Mucosa of stomach (tissue), 1 donor: ENCODE results near the gene BZW2.

Experiments used
- H3K27me3 ChIP-seq: one replicate; pipeline ENCODE4 v1.7.0; 2013; ENCODE audit warnings: mild to moderate bottlenecking, low read length; ENCODE audit not compliant: control insufficient read depth, insufficient read depth
- H3K36me3 ChIP-seq: one replicate; pipeline ENCODE4 v1.7.0; 2013; ENCODE audit warnings: low read length; ENCODE audit not compliant: control insufficient read depth, insufficient read depth
- H3K4me1 ChIP-seq: one replicate; pipeline ENCODE4 v1.7.0; 2013; ENCODE audit warnings: mild to moderate bottlenecking, low read length; ENCODE audit not compliant: control insufficient read depth, insufficient read depth
- H3K4me3 ChIP-seq: one replicate; pipeline ENCODE4 v1.7.0; 2013; ENCODE audit warnings: low read length
- H3K9ac ChIP-seq: one replicate; pipeline ENCODE4 v1.7.0; 2013; ENCODE audit warnings: mild to moderate bottlenecking, low read length, moderate library complexity
- H3K9me3 ChIP-seq: one replicate; pipeline ENCODE4 v1.7.0; 2013; ENCODE audit warnings: mild to moderate bottlenecking, low read length, moderate library complexity; ENCODE audit not compliant: control insufficient read depth
- donor health status: Pancreatic carcinoma.

The BZW2 gene

DNA sequence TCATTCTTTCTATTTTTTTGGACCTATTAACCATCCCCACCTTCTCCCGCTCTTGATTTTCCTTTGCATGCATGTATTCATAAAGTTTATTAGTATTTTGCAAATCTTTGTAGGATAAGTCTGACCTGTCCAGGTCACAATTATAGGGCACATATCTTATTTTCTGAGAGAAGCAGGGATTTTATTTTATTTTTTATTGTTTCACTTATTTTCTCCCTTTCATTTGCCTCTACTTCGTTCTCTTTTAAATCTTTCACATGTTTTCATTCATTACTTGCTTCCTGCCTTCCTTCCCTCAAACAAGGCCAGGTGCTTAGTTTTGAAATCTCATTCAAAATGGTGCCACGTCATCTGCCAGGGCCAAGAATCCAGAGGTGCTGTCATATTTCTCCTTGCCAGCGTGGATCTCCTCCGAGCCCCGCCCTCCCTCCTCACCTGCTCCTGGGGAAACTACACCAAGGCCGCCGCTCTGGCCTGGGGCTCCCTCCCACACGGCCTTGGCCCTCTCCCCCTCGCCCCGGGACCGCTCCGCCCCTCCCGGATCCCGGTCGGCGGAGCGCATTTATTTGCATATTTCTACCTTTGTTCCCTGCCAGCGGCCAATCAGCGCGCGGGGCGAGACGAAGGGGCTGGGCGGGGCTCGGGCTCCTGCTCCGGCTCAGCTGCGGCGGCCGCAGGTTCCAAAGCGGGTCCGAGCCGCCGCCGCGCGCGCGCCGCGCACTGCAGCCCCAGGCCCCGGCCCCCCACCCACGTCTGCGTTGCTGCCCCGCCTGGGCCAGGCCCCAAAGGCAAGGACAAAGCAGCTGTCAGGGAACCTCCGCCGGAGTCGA lies 107.3 kb downstream of the BZW2 start, which contains the start of gene TSPAN13:
TSS of gene TSPAN13 (plus strand) at position 654 of the 830 bp plus-strand sequence. CDS start 213 bp downstream, outside the sequence.
- H3K36me3 ChIP-seq: no peaks in the 10 kb centered on the region
- H3K27me3 ChIP-seq: no peaks in the 10 kb centered on the region
- no peaks in the 10 kb centered on the region for H3K9me3 ChIP-seq
- peak within 1 kb of the TSS; percentile 11 for H3K4me3 ChIP-seq
- H3K4me1 ChIP-seq: no peaks in the 10 kb centered on the region
- H3K9ac ChIP-seq: peak within 1 kb of the TSS; percentile 80

DNA sequence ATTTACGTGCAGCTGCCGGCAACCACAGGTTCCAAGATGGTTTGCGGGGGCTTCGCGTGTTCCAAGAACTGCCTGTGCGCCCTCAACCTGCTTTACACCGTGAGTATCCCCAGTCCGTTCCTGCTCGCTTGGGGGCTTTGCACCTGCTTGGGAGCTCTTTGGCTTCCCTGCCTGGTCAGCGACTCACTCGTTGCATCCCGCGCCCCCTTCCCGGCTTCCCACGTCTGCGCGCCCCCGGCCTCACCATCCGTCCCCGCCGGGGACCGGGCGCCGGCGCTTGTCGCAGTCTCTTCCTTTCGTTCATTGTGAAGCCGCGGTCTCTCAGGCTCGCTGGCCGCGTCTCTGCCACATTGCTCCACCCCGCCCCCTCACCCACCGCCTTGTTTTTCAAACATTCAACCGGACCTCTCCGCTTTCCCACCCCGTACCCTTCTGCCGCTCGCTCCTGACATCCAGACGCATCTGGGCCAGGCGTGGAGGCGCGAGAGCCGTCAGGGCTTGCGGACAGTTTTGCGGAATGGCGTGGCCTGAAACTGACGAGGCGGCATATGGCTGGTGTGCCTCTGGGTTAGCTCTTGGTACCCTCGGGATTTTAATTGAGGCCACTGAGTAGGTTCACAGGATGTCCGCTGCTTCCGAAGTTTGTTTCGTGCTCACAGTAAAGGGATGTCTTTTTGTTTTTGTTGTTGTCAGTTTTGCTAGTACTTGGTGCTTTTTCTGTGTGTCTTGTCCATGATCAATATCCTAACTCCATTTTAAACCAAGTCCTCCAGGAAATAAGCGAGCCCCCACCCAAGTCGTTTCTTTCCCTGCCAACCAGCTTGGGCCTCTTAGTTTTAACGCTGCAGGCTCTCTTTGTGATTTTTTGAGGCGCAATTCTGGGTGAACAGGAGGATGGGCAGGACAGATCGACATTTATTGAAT lies 108.2 kb downstream of the BZW2 start:
- Histone ChIP-seq H3K36me3 (no peaks in the 10 kb centered on the region), H3K4me1 (no peaks in the 10 kb centered on the region), H3K9ac (peak overlapping the region; percentile 80), H3K9me3 (no peaks in the 10 kb centered on the region), H3K27me3 (no peaks in the 10 kb centered on the region), H3K4me3 (peak overlapping the region; percentile 11)

DNA sequence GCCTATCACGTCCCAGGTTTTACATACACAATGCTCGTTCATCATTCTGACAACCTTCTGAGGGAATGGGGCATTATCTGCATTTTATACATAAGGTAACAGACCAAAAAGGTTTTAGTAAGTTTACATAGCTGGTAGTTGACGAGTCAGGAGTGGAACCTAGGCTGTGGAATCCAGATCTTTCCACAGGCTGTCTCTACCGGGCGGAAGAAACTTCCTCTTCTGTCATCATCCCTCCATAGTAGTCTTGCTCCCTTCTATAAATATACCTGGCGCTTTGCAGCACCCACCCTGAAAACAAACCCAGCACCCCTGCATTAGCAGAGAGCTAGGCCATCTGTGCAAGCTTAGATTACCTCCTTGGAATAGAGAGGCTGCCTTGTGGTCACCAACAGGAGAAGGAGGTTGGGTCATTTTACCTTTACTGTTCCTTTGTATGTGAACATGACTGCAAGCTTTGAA lies 108.9 kb downstream of the BZW2 start:
- no peaks in the 10 kb centered on the region for H3K4me1 ChIP-seq
- peak overlapping the region; percentile 11 for H3K4me3 ChIP-seq
- no peaks in the 10 kb centered on the region for H3K9me3 ChIP-seq
- H3K36me3 ChIP-seq: no peaks in the 10 kb centered on the region
- H3K9ac ChIP-seq: peak overlapping the region; percentile 80
- H3K27me3 ChIP-seq: no peaks in the 10 kb centered on the region

DNA sequence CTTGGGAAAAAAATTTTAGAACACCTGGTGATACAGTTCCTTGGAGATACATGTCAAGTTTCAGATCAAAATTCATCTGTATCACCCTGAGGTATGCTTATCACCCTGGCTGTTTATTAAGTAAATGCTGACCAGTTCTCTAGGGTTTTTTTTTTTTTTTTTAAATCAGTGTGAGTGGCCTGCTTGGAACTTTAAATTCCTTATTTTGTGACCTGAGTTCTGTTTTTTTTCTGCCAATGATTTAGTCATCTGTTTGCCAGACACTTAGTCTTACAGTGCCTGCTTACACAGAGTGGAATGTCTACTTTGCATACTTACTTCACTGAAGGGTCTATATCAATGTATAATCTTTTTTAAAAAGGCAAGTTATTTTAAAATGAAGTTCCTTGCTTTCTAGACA lies 109.4 kb downstream of the BZW2 start:
- Histone ChIP-seq H3K9ac (peak overlapping the region; percentile 25), H3K4me1 (no peaks in the 10 kb centered on the region), H3K4me3 (no peak overlapping the region), H3K27me3 (no peaks in the 10 kb centered on the region), H3K36me3 (no peaks in the 10 kb centered on the region), H3K9me3 (no peaks in the 10 kb centered on the region)
